Lower leg skin (tissue), 3 donors: ENCODE results near the gene LGALS12.

Experiments
- CTCF ChIP-seq, 3 donors: fragments of 450-650 bp; IDR thresholded peaks; one replicate each; pipeline ENCODE4 v1.5.1; 2016; ENCODE audit warnings: antibody characterized with exemption in 3 of 3, mild to moderate bottlenecking in 3 of 3, moderate library complexity in 2 of 3
- POLR2A ChIP-seq, 2 donors: fragments of 450-650 bp; IDR thresholded peaks; one replicate each; pipeline ENCODE4 v1.6.1; 2016 to 2017; ENCODE audit warnings: antibody characterized with exemption in 2 of 2, mild to moderate bottlenecking in 1 of 2, moderate library complexity in 1 of 2

- TF ChIP-seq CTCF (IDR thresholded peaks at IDR 0.05) (no peak), POLR2A (IDR thresholded peaks at IDR 0.05) (no peak)
Measured at GRCh38 chr11:63508745-63509144, 2.9 kb downstream of the LGALS12 start.
